K562 (cell line): ENCODE results near the gene FARP1. TPM values are rescaled to one million over a fixed set of nuclear protein-coding genes. Genes with fewer than 3 reads are reported as not detected.

Source experiments
- ATAC-seq: fragments of 200-7000 bp; cut with Tn5 transposase; 3 replicates; pipeline ENCODE4 v1.9.1; 2020; ENCODE audit warnings: moderate library complexity
- BruUV-seq: library from RNA; stranded (reverse); fragments of 400-500 nt; replicated peaks from 2 replicates; lab custom pipeline; 2021; lab: Mats Ljungman, UMichigan
- CTCF ChIA-PET: fragments of 300-600 bp; formaldehyde crosslinking; extraction: SDS; loops from one replicate; lab custom pipeline; 2021; ENCODE audit warnings: low intra/inter-chr PET ratio; lab: Yijun Ruan, JAX
- POLR2A ChIA-PET: fragments of 300-600, 350-650 bp; sonication (Branson Sonifier 250); formaldehyde crosslinking; extraction: SDS; loops from one replicate; lab custom pipeline; 2021; ENCODE audit warnings: antibody characterized with exemption, inconsistent platforms; lab: Yijun Ruan, JAX
- DNase-seq, 4 experiments: peaks; one replicate each; pipeline versions ENCODE4 v3.0.0 to v3.0.0-alpha.2; 2011 to 2018; ENCODE audit warnings: low spot score in 3 of 4, mixed read lengths in 3 of 4; ENCODE audit errors: extremely low read depth in 1 of 4
- FAIRE-seq: peaks from 2 replicates; lab custom pipeline; 2011; peaks lifted over from hg19 to GRCh38; lab: Jason Lieb, UNC
- H2AFZ ChIP-seq: 2 replicates; pipeline ENCODE4 v1.6.0; 2011; ENCODE audit warnings: low read depth, low read length, control low read depth, inconsistent platforms
- H3K27ac ChIP-seq: fragments of 200-600 bp; 3 replicates; pipeline ENCODE4 v1.8.0; 2011; ENCODE audit warnings: low read depth, mild to moderate bottlenecking, control low read depth, inconsistent platforms, low read length, moderate library complexity, mixed read lengths; ENCODE audit errors: extremely low read depth
- H3K27me3 ChIP-seq, 2 experiments: fragments of 300-600 bp in 1 of 2; 2 replicates in 1 of 2; 3 replicates in 1 of 2; pipeline versions ENCODE4 v1.6.0 to v1.8.0; 2011; ENCODE audit warnings: inconsistent platforms in 2 of 2, low read length in 2 of 2, mild to moderate bottlenecking in 1 of 2, mixed read lengths in 1 of 2, moderate library complexity in 1 of 2; ENCODE audit not compliant: control insufficient read depth in 2 of 2, insufficient read depth in 2 of 2
- H3K36me3 ChIP-seq: fragments of 300-600 bp; 3 replicates; pipeline ENCODE4 v1.8.0; 2011; ENCODE audit warnings: mild to moderate bottlenecking, low read length, inconsistent platforms; ENCODE audit not compliant: control insufficient read depth, insufficient read depth
- H3K4me1 ChIP-seq, 2 experiments: fragments of 200-600 bp in 1 of 2; replicated peaks in 1 of 2; 2 replicates in 1 of 2; 3 replicates in 1 of 2; pipeline versions ENCODE4 v1.5.1 to v1.8.0; 2011; ENCODE audit warnings: inconsistent platforms in 2 of 2, low read length in 2 of 2, mild to moderate bottlenecking in 1 of 2, mixed read lengths in 1 of 2, moderate library complexity in 1 of 2; ENCODE audit not compliant: control insufficient read depth in 2 of 2, insufficient read depth in 2 of 2
- H3K4me2 ChIP-seq: 2 replicates; pipeline ENCODE4 v1.6.1; 2011; ENCODE audit warnings: low read length, control low read depth, inconsistent platforms, mixed read lengths; ENCODE audit not compliant: insufficient read depth
- H3K4me3 ChIP-seq: fragments of 200-600 bp; sonication (generic), shearing (Covaris generic); 2 replicates; pipeline ENCODE4 v1.5.1; 2016; ENCODE audit warnings: control low read depth, inconsistent platforms
- H3K79me2 ChIP-seq: fragments of 200-600 bp; 3 replicates; pipeline ENCODE4 v1.8.0; 2011; ENCODE audit warnings: low read length, inconsistent platforms; ENCODE audit not compliant: control insufficient read depth, insufficient read depth
- H3K9ac ChIP-seq, 2 experiments: 2 replicates each; pipeline versions ENCODE4 v1.6.0 to v1.6.1; 2011; ENCODE audit warnings: low read depth in 2 of 2, low read length in 2 of 2, control low read depth in 1 of 2, inconsistent platforms in 1 of 2, mild to moderate bottlenecking in 1 of 2, mixed read lengths in 1 of 2; ENCODE audit not compliant: insufficient read depth in 1 of 2
- H3K9me1 ChIP-seq: one replicate; pipeline ENCODE4 v1.6.0; 2011; ENCODE audit warnings: inconsistent platforms, mild to moderate bottlenecking, low read length, moderate library complexity; ENCODE audit not compliant: control insufficient read depth, insufficient read depth
- H3K9me3 ChIP-seq: replicated peaks from 2 replicates; pipeline ENCODE4 v1.5.1; 2011; ENCODE audit warnings: low read depth, low read length, inconsistent platforms; ENCODE audit not compliant: control insufficient read depth, insufficient read depth
- H4K20me1 ChIP-seq: replicated peaks from 2 replicates; pipeline ENCODE4 v1.6.1; 2011; ENCODE audit warnings: low read length, inconsistent platforms, mixed read lengths; ENCODE audit not compliant: control insufficient read depth, insufficient read depth
- ARNT ChIP-seq, 2 experiments: fragments of 450-650 bp; IDR thresholded peaks; 2 replicates each; pipeline ENCODE4 v1.6.1; 2016; ENCODE audit warnings: mild to moderate bottlenecking in 1 of 2
- CTBP1 ChIP-seq: fragments of 450-650 bp; IDR thresholded peaks from 2 replicates; pipeline ENCODE4 v1.6.1; 2016; ENCODE audit warnings: borderline replicate concordance
- ELF4 ChIP-seq: fragments of 450-650 bp; formaldehyde crosslinking; IDR thresholded peaks from 2 replicates; pipeline ENCODE4 v1.4.0; 2022; ENCODE audit warnings: missing genetic modification characterization
- ETV1 ChIP-seq: fragments of 450-650 bp; conservative IDR thresholded peaks from 2 replicates; pipeline ENCODE4 v1.6.1; 2016; ENCODE audit warnings: missing genetic modification characterization, control low read depth, low read depth, missing compliant biosample characterization
- HBP1 ChIP-seq: fragments of 450-650 bp; formaldehyde crosslinking; IDR thresholded peaks from 2 replicates; pipeline ENCODE4 v1.4.0; 2022; ENCODE audit warnings: missing genetic modification characterization
- MLLT1 ChIP-seq, 2 experiments: fragments of 450-650 bp; IDR thresholded peaks; 2 replicates each; pipeline ENCODE4 v1.6.1; 2016
- PHF21A ChIP-seq: fragments of 450-650 bp; IDR thresholded peaks from 2 replicates; pipeline ENCODE4 v1.6.1; 2017; ENCODE audit warnings: low read depth, borderline replicate concordance
- RBM14 ChIP-seq: fragments of 200-400 bp; formaldehyde crosslinking; IDR thresholded peaks from 2 replicates; pipeline ENCODE4 v1.6.1; 2018; ENCODE audit warnings: low read depth, mild to moderate bottlenecking, low read length, moderate library complexity, borderline replicate concordance; ENCODE audit not compliant: insufficient read depth
- SMAD1 ChIP-seq: fragments of 150-350 bp; IDR thresholded peaks from 2 replicates; pipeline ENCODE4 v1.6.1; 2014; ENCODE audit warnings: low read length, low read depth; ENCODE audit not compliant: partially characterized antibody
- TARDBP ChIP-seq: fragments of 450-650 bp; IDR thresholded peaks from 2 replicates; pipeline ENCODE4 v1.6.1; 2016
- ZBTB1 ChIP-seq: sonication (generic); formaldehyde crosslinking; IDR thresholded peaks from 2 replicates; pipeline ENCODE4 v1.8.1; 2023; ENCODE audit warnings: missing genetic modification reagents, low read depth, mild to moderate bottlenecking, borderline replicate concordance
- ZNF124 ChIP-seq: sonication (generic); formaldehyde crosslinking; IDR thresholded peaks from 2 replicates; pipeline ENCODE4 v1.8.1; 2022; ENCODE audit warnings: missing genetic modification reagents
- ZNF639 ChIP-seq, 2 experiments: fragments of 200-800 bp in 1 of 2; sonication (Bioruptor generic) in 1 of 2; sonication (generic) in 1 of 2; formaldehyde crosslinking in 1 of 2; IDR thresholded peaks in 1 of 2; conservative IDR thresholded peaks in 1 of 2; 2 replicates each; pipeline versions ENCODE4 v1.5.0 to v1.6.1; 2016 to 2020; ENCODE audit warnings: missing compliant biosample characterization in 1 of 2, missing genetic modification characterization in 1 of 2, missing genetic modification reagents in 1 of 2
- ZZZ3 ChIP-seq: fragments of 450-650 bp; IDR thresholded peaks from 2 replicates; pipeline ENCODE4 v1.6.1; 2016; ENCODE audit warnings: antibody characterized with exemption, mild to moderate bottlenecking, moderate library complexity
- WGBS: fragments of 100-300 bp; shearing (Covaris generic); methylation state at CpG from one replicate; pipeline ENCODE4 v1.1.6; 2016; ENCODE audit warnings: low coverage, mixed read lengths; ENCODE audit not compliant: insufficient coverage; ENCODE audit errors: missing lambda C conversion rate; 5-methylcytosine and 5-hydroxymethylcytosine counted together
- in situ Hi-C: fragments of 300-500 bp; cut with MboI; formaldehyde crosslinking; loops from 4 replicates; pipeline ENCODE4 v1.15.0; 2018; ENCODE audit warnings: inconsistent platforms, mixed read lengths
- intact Hi-C: fragments of 100-400 bp; cut with micrococcal nuclease; formaldehyde crosslinking; loops from 2 replicates; pipeline ENCODE4 v1.14.2; 2022
- polyA plus RNA-seq, 8 experiments: library from polyadenylated mRNA; depleted of rRNA in 4 of 8; stranded (reverse) in 5 of 8; unstranded in 3 of 8; fragments of >200 nt; fragmentation: Nextera tagmentation in 2 of 8; fragmentation: Illumina TruSeq in 1 of 8; extraction: Ambion mirVana in 2 of 8; extraction: Trizol in 1 of 8; gene quantifications; 2 replicates each; pipeline versions ENCODE4 v1.2.1 to v1.2.3, GENCODE V29; 2011 to 2014; ENCODE audit warnings: inconsistent platforms in 1 of 8, missing spikeins in 1 of 8
- total RNA-seq, 7 experiments: library from RNA; depleted of rRNA in 6 of 7; stranded (reverse); fragments of >200 nt in 6 of 7; fragmentation: Illumina TruSeq in 2 of 7; extraction: Trizol in 2 of 7; gene quantifications; 2 replicates each; pipeline versions ENCODE4 v1.2.1 to v1.2.3, GENCODE V29; 2011 to 2021; ENCODE audit warnings: low replicate concordance in 1 of 7

Gene FARP1
- total and polyA plus RNA-seq, 9 of the 15 experiments (the other 6 are each of a cell fraction or from before 2014, with no cell fraction given): 0.03 to 0.29 (median 0.05) TPM; not detected in 3

GRCh38 chr13:98317573-98318171 lies 174.8 kb downstream of the FARP1 start:
- no peaks in the 10 kb centered on the region for H3K9me3 ChIP-seq
- in situ Hi-C loops: no loop called here
- H3K4me1 ChIP-seq: no peaks in the 10 kb centered on the region
- ATAC-seq (no peak), FAIRE-seq (no peak), DNase-seq (no peak)
- H3K4me3 ChIP-seq: no peak overlapping the region
- TF ChIP-seq ZZZ3 (no peak), HBP1 (CRISPR knock-in tag) (no peak), TARDBP (no peak), RBM14 (no peak), PHF21A (no peak), ARNT (IDR thresholded peaks at IDR 0.05) (no peak), ZNF124 (no peak), MLLT1 (IDR thresholded peaks at IDR 0.05) (no peak), ETV1 (no peak), ELF4 (no peak), CTBP1 (no peak), ZBTB1 (no peak), ZNF639 (CRISPR knock-in tag; conservative IDR thresholded peaks at IDR 0.05 in 1 of 2, IDR thresholded peaks at IDR 0.05 in 1 of 2) (no peak), SMAD1 (no peak)
- H3K9ac ChIP-seq: no peak overlapping the region
- H3K79me2 ChIP-seq: no peaks in the 10 kb centered on the region
- H4K20me1 ChIP-seq: no peaks in the 10 kb centered on the region
- BruUV-seq: no TSS peak
- intact Hi-C loops: no loop called here
- POLR2A ChIA-PET: interaction anchor here (0.6 kb wide), 1 partner anchor 14 kb away, joined by 3 read pairs; no protein-coding TSS in a partner anchor
- H3K27me3 ChIP-seq: peaks cover 0 to 58% of the 10 kb centered on the region in 2 experiments; a peak in 4 of 5 replicates
- WGBS: 4% methylated on average over 2 of the region's 3 CpGs
- no peak overlapping the region for H3K4me2 ChIP-seq
- no peaks in the 10 kb centered on the region for H3K36me3 ChIP-seq
- no peak overlapping the region for H3K27ac ChIP-seq
- H3K9me1 ChIP-seq: no peaks in the 10 kb centered on the region
- CTCF ChIA-PET: no interaction called here
- no peak overlapping the region for H2AFZ ChIP-seq
